Lung microvascular endothelial cell (primary cell): ENCODE results near the gene FAT1. TPM values are rescaled to one million over a fixed set of nuclear protein-coding genes. Genes with fewer than 3 reads are reported as not detected.

ENCODE experiments used
- DNase-seq, 2 donors: peaks; one replicate each; pipeline versions ENCODE4 v3.0.0 to v3.0.0-alpha.2; 2010; ENCODE audit warnings: low read depth in 2 of 2
- total RNA-seq: library from RNA; depleted of rRNA; stranded (reverse); fragments of >200 nt; gene quantifications from 2 replicates; pipeline ENCODE4 v1.2.1, GENCODE V29; 2014

FAT1 gene
- total RNA-seq, 1 donor from 2014 or later = 0.60 TPM

DNA sequence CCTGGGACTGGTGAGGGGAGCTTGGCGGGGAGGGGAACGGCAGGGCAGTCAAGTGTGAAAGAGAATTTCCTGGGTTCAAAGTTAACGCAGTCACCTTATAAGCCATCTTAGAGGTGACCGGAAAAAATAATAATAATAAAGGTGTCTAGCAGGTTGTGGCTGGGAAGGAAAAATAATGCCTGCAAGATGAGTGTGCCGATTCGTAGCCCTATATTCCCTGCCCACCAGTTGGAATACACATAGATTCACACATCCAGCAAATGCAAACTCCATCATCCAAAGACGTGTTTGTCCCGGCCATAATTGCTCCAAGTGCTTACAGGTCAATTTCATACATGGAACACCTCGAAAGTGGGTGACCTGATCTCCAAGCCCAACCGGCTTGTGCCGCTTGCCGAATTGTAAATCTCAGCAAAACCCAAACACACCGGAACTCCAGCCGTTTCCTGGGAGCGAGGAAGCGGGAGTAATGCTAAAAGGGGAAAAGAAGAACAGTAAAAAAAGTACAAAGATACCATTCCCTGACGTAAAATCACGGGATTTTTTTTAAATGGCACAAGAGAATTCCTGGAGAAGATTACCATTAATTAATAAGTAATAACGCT, 1.3 kb upstream of the FAT1 start:
- peak in 1 of 2 donors; percentile 12 for DNase-seq

DNA sequence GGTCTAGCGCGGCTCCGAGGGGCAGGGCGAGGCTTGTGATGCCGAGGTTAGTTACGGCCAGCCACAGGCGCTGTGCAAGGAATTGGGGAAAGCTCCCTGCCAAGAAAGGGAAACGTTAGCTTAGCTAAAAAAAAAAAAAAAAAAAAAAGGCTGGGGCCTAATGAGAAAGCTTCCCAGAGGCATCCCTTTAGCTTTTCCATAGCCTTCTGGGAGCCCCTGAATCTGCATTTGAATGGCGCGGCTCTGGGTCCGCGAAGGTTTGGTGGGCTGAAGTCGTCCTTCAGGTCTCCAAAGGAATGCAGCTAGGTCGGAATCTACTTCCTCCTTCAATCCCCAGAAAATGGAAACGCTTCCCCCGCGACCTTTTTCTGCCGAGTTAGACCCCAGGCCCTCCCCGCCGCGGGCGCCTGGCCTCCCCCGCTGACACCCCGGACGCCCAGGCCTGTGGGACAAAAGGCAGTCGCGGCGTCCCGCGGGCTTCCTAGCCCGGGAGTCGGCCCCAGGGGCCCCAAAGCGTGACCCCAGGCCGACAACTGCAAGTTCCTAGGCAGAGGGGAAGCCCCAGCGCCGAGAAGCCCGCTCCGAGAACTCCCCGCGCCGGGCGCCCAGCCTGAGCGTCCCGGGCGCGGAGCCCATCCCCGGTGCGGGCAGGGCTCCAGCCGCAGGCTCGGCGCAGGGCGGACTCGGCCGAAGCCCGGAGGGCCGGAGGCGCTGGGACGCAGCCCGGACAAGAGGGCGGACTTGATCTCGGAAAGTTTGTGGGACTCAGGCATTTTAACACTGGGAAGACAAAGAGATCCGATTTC, 605 bp upstream of the FAT1 start:
- DNase-seq = peak; percentile 22

DNA sequence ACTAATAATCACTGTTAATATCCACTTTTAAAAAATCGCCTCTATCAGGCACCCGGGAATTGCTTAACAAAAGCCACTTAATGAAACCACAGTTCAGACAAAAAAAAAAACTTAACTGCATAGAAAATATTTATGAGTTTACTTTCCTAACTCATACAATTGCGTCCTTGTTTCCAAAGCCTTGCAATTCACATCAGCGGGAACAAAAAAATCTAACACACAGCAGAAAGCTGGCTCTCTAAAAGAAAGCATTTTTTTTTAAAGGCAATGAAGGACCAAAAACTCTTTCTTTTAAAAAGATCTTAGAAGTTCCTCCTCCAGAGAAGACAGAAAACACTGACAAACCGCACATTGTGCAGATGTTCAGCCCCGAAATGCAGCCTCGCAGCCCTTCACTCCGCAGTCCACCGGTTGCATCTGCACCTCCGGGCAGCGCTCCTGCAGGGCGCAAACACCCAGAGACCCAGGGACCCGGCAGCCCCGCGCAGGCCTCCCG, 812 bp downstream of the FAT1 start:
- peak in 1 of 2 donors; percentile 16 for DNase-seq

DNA sequence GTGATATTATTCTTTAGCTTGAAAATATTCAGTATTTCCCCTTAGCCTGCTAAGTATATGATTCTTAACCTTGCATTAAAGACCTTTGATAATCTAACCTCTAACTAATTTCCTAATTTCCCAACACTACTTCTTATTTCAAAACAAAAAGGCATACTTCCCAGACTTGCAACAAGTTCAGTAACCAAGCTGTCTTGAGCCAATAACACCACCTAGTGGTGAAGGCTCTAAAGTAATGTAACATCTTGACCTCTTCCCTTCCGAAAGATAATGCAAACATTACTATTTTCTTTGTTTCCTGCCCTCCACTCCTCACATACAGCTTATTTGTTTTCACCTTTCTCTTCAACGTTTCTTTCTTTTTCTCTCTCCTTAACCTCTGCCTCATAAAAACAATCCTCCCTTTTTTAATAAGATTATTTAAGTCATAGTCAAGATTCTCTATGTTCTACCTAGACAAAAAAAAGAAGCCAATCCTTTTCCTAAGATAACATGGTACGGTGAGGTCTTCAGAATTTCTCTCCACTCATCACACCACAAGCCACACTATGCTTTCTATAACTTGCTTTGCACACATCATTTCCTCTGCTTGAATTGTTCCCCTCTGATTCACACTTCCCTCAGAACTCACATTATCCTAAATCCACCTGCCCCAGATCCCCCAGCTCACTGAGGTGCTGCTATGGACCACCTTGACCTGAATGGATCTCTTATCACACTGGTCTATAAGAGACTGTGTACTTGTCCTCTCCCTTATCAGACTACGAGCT, 3.5 kb downstream of the FAT1 start:
- peak in 1 of 2 donors; percentile 45 for DNase-seq

DNA sequence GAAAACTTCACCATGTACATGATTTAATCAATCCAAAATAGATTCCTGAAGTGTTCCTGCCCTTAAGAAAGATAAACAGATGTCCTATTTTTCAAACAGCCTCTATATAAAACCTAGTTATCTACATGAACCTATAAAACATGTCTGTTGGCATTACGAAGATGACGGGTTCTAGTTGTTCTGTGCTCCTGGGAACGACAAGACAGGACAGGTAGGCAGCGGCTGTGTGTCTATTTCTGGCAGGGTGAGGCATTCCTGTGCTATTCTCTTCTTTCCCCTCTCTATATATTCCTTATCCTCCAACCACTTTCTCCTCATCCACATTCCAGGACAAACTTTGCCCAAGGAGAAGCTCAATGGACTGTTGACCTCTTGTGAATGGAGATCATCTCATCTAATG, 6.1 kb downstream of the FAT1 start:
- DNase-seq = no peak

DNA sequence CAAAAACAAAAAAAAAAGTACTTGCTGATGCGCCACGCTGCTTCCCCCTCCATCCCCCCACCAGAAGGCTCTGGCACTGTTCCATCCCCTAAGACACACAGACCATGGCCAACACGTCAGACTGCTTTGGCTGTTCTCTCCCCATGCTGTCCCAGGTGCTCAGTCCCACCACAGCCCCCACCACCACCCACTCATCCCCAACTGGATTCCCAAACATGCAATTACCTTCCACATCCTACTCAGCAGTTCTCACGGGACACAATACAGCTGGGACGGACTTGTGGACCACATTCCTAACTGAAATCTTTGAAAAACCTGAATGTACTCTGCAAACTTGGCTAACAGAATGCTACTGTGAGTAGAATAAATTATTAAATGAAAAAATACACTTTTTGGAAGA, 8.6 kb downstream of the FAT1 start:
- no peak for DNase-seq

DNA sequence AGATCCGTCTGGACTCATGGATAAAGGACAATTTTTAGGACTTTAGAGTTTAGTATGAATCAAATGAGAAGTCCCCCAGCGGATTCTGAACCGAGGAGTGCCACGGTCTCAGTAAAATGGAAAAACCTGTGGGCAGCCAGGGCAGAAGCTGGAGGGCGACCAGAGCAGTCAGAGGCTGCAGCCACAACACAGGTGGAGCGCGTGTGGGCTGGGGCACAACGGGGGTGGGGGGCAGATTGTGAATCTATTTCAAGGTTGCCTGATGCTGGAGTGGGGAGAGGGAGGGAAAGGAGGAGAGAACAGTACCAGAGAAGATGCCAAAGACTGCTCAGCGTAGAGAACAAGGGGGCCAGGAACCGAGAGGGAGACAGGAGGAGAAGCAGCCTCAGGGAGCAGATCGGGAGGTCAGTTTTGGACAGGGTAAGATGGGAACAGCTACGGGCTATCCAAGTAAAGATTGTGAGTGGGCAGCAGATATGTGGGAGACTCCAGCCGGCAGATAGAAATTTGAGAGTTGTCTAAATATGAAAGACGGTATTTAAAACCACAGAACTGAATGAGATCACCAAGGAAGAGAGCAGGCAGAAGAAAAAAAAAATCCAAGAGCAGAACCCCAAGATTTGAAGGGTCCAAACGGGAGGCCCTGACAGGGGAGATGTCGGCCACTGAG, 9.5 kb downstream of the FAT1 start:
- no peak for DNase-seq

DNA sequence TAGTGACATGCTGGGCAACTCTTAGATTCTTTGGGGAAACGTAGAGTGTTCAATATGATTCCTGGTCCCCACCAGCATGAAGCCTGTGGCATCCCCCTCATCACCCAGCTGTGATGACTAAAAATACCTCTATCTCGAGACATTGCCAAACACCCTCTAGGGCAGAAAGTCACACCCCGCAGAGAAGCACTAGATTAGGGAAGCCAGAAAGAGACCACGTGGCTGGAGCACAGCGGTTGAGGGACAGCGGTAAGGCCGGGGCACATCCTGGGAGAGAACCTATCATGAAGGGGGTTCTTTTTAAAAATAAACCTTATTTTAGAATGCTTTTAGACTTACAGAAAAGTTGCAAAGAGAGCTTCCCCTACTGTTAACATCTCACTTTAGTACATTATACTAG, 11.0 kb downstream of the FAT1 start:
- no peak for DNase-seq

DNA sequence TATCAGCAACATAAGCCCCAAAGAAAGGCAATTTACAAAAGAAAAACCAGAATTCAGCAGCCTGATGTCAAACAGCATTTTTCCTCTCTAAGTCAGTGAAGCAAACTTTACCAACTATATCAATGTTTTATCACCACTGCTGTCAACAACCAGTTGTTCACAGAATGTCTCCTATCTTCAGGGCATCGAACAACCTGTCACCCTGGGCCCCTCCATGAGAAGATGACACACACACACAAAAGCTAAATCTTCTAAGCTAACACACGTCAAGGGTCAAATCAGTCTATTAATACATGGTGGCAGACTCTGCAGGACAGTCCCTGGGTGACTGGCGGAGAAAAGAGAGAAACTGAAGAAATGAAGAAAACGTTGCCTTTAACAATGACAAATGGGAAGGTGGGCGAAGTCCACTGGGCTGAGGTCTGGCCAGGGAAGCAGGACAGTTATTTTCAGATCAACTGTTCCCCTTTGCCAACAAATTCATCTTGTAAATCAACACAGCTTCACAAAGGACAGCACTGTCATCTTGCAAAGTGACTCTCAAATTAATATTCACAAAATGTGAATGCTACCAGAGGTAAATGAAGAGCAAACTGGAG, 13.0 kb downstream of the FAT1 start:
- no peak for DNase-seq

DNA sequence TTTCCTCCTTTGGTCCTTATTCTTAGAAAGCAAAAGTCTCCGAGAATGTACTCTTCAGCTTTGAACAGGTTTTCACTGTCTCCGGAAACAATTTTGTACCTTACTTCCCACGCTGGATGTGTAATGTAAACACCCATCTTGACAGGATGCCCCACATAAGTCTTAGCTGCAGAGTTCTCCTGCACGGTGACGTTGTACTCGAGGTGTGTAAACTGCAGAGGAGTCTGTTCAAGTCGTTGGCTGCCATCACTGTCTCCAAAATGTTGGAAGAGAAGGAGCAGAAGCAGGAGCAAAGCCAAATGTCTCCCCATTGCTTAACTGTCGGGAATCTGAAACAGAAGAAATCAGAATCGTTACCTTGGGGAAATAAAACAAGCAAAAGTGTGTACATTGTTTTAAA, 14.1 kb downstream of the FAT1 start:
- no peak for DNase-seq

DNA sequence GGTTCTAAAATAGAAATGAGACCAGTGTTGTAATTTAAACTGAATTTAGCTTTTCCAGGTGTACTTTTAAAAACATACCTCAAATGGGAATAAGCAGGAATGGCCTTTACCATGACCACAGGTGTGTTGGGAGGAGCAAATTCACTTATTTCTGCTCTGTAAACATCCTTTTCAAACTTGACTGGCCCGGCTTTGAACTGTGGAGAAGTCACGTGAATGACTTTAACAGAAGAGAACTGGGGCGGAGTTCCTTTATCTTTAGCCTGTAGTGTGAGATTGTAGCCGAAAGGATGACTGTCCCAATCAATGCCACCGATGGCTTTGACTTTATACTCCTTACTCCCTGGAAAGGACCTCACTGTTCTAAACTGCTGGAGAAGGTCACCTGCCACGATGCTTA, 15.1 kb downstream of the FAT1 start:
- no peak for DNase-seq

DNA sequence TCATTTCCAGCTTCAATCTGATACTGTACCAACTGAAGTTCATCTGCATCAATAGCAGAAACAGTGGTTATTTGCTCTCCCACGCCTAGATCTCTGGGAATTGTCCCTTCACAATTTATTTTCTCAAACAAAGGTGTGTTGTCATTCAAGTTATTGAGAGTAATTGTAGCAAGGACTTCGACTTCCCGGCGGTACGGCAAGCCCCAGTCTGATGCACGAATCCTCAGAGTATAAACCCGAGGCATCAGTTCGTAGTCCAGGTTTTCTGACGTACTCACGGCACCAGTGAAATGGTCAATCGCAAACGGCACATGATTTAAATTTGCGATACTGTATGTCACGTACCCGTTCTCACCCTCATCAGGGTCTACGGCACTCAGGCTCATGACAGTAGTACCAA, 15.7 kb downstream of the FAT1 start:
- no peak for DNase-seq

DNA sequence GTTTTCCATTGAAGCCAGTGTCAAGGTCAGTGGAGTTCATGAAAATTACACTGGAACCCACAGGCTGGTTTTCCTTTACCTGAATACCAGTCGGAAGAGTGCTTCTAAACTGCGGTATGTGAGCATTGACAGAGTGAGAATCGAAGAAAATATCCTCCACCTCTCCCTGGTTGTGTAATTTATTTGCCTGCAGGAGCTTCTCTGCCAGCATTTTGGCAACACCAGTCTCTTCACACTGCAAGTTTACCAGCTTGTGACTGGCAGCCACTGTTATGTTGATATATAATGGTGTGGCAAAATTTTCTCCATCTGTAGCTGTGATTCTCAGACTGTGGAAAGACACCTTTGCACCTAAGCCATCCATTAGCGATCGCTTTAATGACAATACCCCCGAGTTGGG, 16.1 kb downstream of the FAT1 start:
- DNase-seq = no peak

DNA sequence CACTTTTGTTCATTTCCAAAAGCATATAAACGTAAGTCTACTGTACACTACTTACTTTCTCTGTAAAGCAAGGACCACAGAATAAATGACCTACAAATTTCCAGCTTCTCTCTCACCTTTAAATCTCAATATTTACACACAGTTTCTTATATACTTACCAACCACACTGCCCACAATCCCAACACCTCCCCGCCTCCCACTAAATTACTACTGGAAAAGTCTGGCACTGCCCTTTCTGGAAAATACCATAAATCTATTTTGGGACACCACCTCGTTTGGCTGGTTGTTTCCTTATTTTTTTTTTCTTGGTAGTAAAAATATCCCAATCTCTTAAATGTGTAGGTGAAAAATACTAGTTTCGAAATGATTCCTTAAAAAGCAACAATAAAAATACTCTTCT, 19.6 kb downstream of the FAT1 start:
- DNase-seq = no peak

DNA sequence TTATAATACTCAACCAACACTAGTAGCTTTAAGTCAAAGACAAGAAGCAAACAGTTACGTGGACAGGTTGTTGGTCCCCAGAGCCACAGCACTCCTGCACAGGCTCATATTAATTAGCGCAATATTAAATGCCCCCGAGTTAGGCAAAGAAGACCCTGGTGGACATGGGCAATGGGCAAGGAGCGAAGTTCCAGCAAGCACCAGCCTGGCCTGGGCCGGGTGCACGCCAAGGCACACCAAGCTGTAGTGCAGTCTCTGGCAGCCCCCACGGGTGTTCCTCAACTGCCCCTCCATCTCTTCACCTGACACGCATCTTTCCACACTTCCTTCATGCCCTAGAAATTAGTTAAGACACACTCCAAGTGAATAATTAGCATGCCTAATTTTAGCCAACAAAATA, 20.1 kb downstream of the FAT1 start:
- DNase-seq = no peak

DNA sequence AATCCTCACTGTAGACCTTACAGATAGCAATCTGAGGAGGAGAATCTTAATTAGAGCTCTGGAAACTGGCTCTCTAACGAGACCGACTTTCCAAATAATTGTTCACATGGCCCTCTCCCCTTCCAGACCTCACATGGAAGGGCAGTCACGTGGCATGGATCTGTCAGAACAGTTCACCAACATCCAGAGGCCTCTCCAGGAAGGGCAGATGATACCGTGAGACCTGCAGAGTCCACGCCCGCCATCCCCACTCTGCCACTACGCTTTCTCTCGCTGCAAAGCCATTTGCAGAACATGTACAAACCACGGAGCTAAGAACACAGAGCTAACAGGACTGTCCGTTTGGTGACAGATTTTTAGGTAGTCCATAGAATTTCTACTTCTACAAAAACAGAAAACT, 20.7 kb downstream of the FAT1 start:
- no peak for DNase-seq

DNA sequence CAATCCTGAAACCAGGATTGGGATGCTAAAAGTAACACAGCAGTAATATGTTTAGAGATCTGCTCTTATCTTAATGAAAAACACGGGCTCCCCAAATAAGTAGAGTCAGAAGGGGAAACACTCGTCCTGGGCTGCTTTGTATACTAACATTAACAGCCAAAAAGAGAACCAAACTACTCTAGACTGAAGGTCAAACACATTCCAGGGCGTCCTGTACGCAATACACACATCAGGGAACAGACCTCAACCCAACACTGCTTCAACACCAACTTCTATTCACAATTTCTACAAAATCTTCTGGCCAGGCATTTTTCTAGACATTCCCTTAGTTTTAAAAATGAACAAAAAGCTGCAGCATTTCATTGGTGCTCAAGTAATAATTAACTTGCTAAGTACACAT, 21.4 kb downstream of the FAT1 start:
- DNase-seq = no peak

DNA sequence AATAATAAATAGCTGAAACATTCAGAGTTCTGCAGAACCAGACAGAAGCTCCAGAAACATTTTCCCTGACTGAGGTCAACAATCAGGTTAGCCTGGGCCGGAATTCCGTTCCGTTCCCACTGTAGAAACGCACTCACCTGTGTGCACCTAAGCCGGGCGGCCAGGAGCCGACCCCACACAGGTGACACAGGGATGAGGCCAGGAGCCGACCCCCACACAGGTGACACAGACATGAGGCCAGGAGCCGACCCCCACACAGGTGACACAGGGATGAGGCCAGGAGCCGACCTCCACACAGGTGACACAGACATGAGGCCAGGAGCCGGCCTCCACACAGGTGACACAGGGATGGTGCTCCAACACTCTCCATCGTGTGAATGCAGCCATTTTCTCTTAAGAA, 21.9 kb downstream of the FAT1 start:
- DNase-seq = no peak

DNA sequence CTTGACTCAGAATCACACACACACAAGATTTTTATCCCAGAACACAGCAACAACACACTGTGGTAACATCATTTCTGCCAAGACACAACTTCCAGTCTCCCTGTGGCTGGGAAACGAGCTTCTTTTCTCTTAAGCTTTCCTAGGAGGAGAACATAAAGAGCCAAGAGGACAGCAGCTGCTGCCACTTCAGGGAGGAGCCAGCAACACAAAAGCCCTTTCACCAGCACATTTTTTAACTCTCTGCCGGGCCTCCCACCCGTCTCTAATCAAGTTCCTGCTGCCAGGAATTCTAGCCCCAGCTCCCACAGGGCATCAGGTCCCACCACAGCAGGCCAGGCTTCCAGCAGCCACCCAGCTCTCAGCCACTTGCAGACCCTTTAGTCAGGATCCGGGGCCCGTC, 22.4 kb downstream of the FAT1 start:
- DNase-seq = no peak

DNA sequence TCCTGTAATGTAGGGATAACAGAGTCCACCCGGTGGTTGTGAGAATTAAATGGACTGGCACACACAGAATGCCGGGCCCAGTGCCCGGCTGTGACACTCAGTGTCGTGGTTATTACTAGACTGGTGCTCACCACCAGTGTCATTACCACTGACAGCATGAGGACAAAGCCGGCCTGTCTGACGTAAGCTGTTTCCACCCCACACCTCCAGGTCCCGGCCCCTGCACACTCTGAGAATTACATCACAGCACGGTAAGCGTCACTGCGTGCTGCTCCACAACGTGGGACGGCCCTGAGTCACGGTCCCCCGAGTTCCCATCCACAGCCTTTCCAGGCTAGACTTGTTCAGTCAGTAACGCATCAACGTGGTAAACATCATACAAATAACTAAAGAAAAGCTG, 22.9 kb downstream of the FAT1 start:
- no peak for DNase-seq

DNA sequence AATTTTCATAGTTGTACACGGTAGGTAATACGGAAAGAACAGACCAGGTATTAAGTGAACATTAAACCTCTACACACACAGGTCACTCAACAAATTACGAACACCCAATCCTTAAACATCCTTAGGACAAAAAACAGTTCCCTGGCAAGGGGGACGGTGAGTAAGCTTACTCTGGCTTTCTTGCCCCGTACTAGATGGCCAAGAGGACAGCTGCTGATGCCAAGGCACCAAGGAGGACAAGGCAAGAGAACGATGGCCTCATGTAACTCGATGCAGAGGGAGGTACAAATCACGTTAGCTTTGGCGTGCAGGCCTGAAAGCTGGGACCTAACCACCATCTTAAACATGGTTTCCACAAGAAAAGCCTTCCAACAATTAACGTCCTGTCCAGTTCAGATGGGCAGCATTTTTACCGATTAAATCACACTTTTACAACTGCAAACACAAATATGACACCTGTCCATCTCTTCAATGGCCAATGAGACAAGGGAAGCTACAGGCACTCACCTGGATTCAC, 23.7 kb downstream of the FAT1 start:
- DNase-seq = no peak
